Epithelial cell of proximal tubule (primary cell): Measurements from ENCODE around the gene MDN1. TPM values are rescaled to one million over a fixed set of nuclear protein-coding genes. Genes with fewer than 3 reads are reported as not detected.

ENCODE experiments used
- DNase-seq: peaks from one replicate; pipeline ENCODE4 v3.0.0-alpha.2; 2011; ENCODE audit warnings: low read depth
- H3K4me3 ChIP-seq: 2 replicates; pipeline ENCODE4 v1.5.1; 2011; ENCODE audit warnings: low read depth, mild to moderate bottlenecking, low read length
- total RNA-seq: library from RNA; depleted of rRNA; stranded (reverse); fragments of >200 nt; gene quantifications from 2 replicates; pipeline ENCODE4 v1.2.3, GENCODE V29; 2015
- TF ChIP-seq, protein P1 (sequence below): conservative IDR thresholded peaks from 2 replicates; pipeline ENCODE4 v1.5.1; 2012; ENCODE audit warnings: low read depth, mild to moderate bottlenecking, low read length

The MDN1 gene
- total RNA-seq = 11.3 and 13.2 TPM in 2 replicates

- TF ChIP-seq, protein P1, sequence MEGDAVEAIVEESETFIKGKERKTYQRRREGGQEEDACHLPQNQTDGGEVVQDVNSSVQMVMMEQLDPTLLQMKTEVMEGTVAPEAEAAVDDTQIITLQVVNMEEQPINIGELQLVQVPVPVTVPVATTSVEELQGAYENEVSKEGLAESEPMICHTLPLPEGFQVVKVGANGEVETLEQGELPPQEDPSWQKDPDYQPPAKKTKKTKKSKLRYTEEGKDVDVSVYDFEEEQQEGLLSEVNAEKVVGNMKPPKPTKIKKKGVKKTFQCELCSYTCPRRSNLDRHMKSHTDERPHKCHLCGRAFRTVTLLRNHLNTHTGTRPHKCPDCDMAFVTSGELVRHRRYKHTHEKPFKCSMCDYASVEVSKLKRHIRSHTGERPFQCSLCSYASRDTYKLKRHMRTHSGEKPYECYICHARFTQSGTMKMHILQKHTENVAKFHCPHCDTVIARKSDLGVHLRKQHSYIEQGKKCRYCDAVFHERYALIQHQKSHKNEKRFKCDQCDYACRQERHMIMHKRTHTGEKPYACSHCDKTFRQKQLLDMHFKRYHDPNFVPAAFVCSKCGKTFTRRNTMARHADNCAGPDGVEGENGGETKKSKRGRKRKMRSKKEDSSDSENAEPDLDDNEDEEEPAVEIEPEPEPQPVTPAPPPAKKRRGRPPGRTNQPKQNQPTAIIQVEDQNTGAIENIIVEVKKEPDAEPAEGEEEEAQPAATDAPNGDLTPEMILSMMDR = no peak
- H3K4me3 ChIP-seq = peak within 1 kb of the TSS; percentile 94
- DNase-seq = peak; percentile 61
Observed at GRCh38 chr6:89819336-89820130, at the start of gene MDN1. MDN1 (minus strand) TSS chr6:89819794; CDS start chr6:89819607, 187 bp downstream.

DNA sequence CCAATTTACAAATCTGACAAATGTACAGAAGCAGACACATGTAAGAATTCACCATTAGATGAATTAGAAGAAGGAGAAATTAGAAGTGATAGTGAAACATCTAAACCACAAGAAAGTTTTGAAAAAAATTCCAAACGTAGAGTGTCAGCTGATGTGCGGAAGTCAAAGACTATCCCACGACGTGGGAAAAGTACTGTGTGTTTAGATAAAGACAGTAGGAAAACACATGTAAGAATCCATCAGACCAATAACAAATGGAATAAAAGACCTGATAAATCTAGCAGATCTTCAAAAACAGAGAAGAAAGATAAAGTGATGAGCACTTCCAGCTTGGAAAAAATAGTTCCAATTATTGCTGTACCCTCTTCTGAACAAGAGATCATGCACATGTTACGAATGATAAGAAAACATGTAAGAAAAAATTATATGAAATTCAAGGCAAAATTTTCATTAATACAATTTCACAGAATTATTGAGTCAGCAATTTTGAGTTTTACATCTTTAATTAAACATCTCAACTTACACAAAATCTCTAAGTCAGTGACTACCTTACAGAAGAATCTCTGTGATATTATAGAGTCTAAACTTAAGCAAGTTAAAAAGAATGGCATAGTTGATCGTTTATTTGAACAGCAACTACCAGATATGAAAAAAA, 46.6 kb upstream of the MDN1 start:
- DNase-seq = no peak
- TF ChIP-seq, protein P1 = no peak
- H3K4me3 ChIP-seq = no peak overlapping the region

- DNase-seq = no peak
- TF ChIP-seq, protein P1 = no peak
- no peak overlapping the region for H3K4me3 ChIP-seq
Observed at GRCh38 chr6:89862698-89863097, 43.1 kb upstream of the MDN1 start.

GRCh38 chr6:89862273-89862672, 42.7 kb upstream of the MDN1 start:
- DNase-seq = no peak
- TF ChIP-seq, protein P1 = no peak
- no peak overlapping the region for H3K4me3 ChIP-seq

DNA sequence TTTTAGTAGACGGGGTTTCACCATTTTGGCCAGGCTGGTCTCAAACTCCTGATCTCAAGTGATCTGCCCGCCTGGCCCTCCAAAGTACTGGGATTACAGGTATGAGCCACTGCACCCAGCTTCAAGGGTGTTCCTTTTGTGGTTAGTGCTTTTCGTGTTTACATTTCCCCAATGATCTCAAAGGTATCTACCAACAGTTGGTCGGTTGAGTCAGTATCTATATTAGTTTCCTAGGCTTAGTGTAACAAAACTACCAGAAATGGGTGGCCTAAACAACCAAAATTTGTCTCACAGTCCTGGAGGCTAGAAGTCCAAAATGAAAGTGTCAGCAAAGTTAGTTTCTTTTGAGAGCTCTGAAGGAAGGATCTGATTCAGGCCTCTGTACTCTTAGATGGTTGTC, 40.1 kb upstream of the MDN1 start:
- H3K4me3 ChIP-seq = no peak overlapping the region
- TF ChIP-seq, protein P1 = no peak
- DNase-seq = no peak

- H3K4me3 ChIP-seq = no peak overlapping the region
- TF ChIP-seq, protein P1 = no peak
- no peak for DNase-seq
Observed at GRCh38 chr6:89858041-89858440, 38.4 kb upstream of the MDN1 start.
